Hepatocyte (in vitro differentiated cells): ENCODE results near the gene SPATA2. TPM values are rescaled to one million over a fixed set of nuclear protein-coding genes. Genes with fewer than 3 reads are reported as not detected.

ENCODE experiments used
- DNase-seq: peaks from one replicate; pipeline ENCODE4 v3.0.0-alpha.2; 2016; ENCODE audit warnings: low spot score
- H2AFZ ChIP-seq: fragments of 200-600 bp; sonication (generic); 2 replicates; pipeline ENCODE4 v1.6.0; 2016; ENCODE audit warnings: antibody characterized with exemption, mild to moderate bottlenecking
- H3K27ac ChIP-seq: fragments of 200-600 bp; sonication (generic); 2 replicates; pipeline ENCODE4 v1.5.1; 2016; ENCODE audit warnings: mild to moderate bottlenecking
- H3K27me3 ChIP-seq: fragments of 200-600 bp; sonication (generic); 2 replicates; pipeline ENCODE4 v1.6.1; 2016
- H3K36me3 ChIP-seq: fragments of 200-600 bp; sonication (generic); replicated peaks from 2 replicates; pipeline ENCODE4 v1.5.1; 2016; ENCODE audit warnings: low read depth; ENCODE audit not compliant: insufficient read depth
- H3K4me1 ChIP-seq: fragments of 200-600 bp; sonication (generic); 2 replicates; pipeline ENCODE4 v1.5.1; 2016; ENCODE audit warnings: mild to moderate bottlenecking, moderate library complexity; ENCODE audit not compliant: insufficient read depth
- H3K4me2 ChIP-seq: fragments of 200-600 bp; sonication (generic); 2 replicates; pipeline ENCODE4 v1.6.0; 2016
- H3K4me3 ChIP-seq: fragments of 200-600 bp; sonication (generic); 2 replicates; pipeline ENCODE4 v1.5.1; 2016; ENCODE audit warnings: mild to moderate bottlenecking
- H3K79me2 ChIP-seq: fragments of 200-600 bp; sonication (generic); 2 replicates; pipeline ENCODE4 v1.6.0; 2017; ENCODE audit warnings: mild to moderate bottlenecking
- H3K9me2 ChIP-seq: fragments of 200-600 bp; sonication (generic); replicated peaks from 2 replicates; pipeline ENCODE4 v1.6.0; 2017; ENCODE audit warnings: mild to moderate bottlenecking; ENCODE audit not compliant: insufficient read depth
- H3K9me3 ChIP-seq: fragments of 200-600 bp; sonication (generic); 2 replicates; pipeline ENCODE4 v1.5.1; 2016; ENCODE audit warnings: low read depth, mild to moderate bottlenecking
- H4K20me1 ChIP-seq: fragments of 200-600 bp; sonication (generic); 2 replicates; pipeline ENCODE4 v1.6.0; 2016; ENCODE audit warnings: mild to moderate bottlenecking; ENCODE audit not compliant: insufficient read depth, poor library complexity, severe bottlenecking
- CTCF ChIP-seq: fragments of 200-600 bp; sonication (generic); IDR thresholded peaks from 2 replicates; pipeline ENCODE4 v1.5.1; 2016; ENCODE audit warnings: antibody characterized with exemption, mild to moderate bottlenecking; ENCODE audit not compliant: poor library complexity
- EZH2 ChIP-seq: fragments of 200-600 bp; sonication (generic); IDR thresholded peaks from 2 replicates; pipeline ENCODE4 v1.6.1; 2016; ENCODE audit warnings: antibody characterized with exemption, mild to moderate bottlenecking, borderline replicate concordance
- EZH2phosphoT487 ChIP-seq: fragments of 200-600 bp; sonication (generic); IDR thresholded peaks from one replicate; pipeline ENCODE4 v1.6.1; 2018; ENCODE audit warnings: antibody characterized with exemption, mild to moderate bottlenecking, low read depth, moderate library complexity; ENCODE audit not compliant: unreplicated experiment, severe bottlenecking
- WGBS: methylation state at CpG from one replicate; pipeline ENCODE4 v1.1.6; 2016; ENCODE audit warnings: low lambda C conversion rate; ENCODE audit errors: missing lambda C conversion rate; 5-methylcytosine and 5-hydroxymethylcytosine counted together
- polyA plus RNA-seq: library from polyadenylated mRNA; unstranded; fragments of >200 nt; fragmentation: Nextera tagmentation; extraction: Ambion mirVana; gene quantifications from 2 replicates; pipeline ENCODE4 v1.2.1, GENCODE V29; 2016
- total RNA-seq: library from RNA; depleted of rRNA; stranded (reverse); fragments of >200 nt; gene quantifications from 2 replicates; pipeline ENCODE4 v1.2.3, GENCODE V29; 2014

SPATA2 gene
- total and polyA plus RNA-seq, 2 experiments from 2014 or later: 5.9 to 9.6 TPM

- Histone ChIP-seq H3K27me3 (no peaks in the 10 kb centered on the region), H3K36me3 (no peaks in the 10 kb centered on the region), H2AFZ (no peak overlapping the region), H3K4me2 (peak overlapping the region; percentile 82), H3K27ac (peak overlapping the region; percentile 92), H4K20me1 (peaks cover 60% of the 10 kb centered on the region), H3K4me1 (peaks cover 16% of the 10 kb centered on the region), H3K79me2 (peaks cover 71% of the 10 kb centered on the region), H3K4me3 (peak overlapping the region; percentile 85), H3K9me2 (no peaks in the 10 kb centered on the region), H3K9me3 (no peaks in the 10 kb centered on the region)
- peak; percentile 56 for DNase-seq
- TF ChIP-seq EZH2phosphoT487 (no peak), CTCF (no peak), EZH2 (no peak)
- 66% methylated on average over 12 of the region's 12 CpGs for WGBS
These were observed 23.1 kb upstream of the SPATA2 start for GRCh38 chr20:49938173-49939163.

- peak; percentile 27 for DNase-seq
- Histone ChIP-seq H2AFZ (peak overlapping the region; percentile 44), H3K4me3 (peak overlapping the region; percentile 85), H3K36me3 (no peaks in the 10 kb centered on the region), H4K20me1 (peaks cover 49% of the 10 kb centered on the region), H3K4me1 (peaks cover 16% of the 10 kb centered on the region), H3K9me2 (no peaks in the 10 kb centered on the region), H3K4me2 (peak overlapping the region; percentile 82), H3K27me3 (no peaks in the 10 kb centered on the region), H3K27ac (peak overlapping the region; percentile 92), H3K79me2 (peaks cover 59% of the 10 kb centered on the region), H3K9me3 (no peaks in the 10 kb centered on the region)
- 12% methylated on average over 12 of the region's 12 CpGs for WGBS
- no peak for TF ChIP-seq EZH2
- TF ChIP-seq CTCF: no peak
- no peak for TF ChIP-seq EZH2phosphoT487
These were observed 21.9 kb upstream of the SPATA2 start for GRCh38 chr20:49937027-49937929.

- H3K9me2 ChIP-seq: no peaks in the 10 kb centered on the region
- H4K20me1 ChIP-seq: peaks cover 41% of the 10 kb centered on the region
- H3K4me3 ChIP-seq: peak within 1 kb of the TSS; percentile 85
- DNase-seq: peak; percentile 97
- H3K4me2 ChIP-seq: peak within 1 kb of the TSS; percentile 82
- H3K27me3 ChIP-seq: no peaks in the 10 kb centered on the region
- 3% methylated on average over 61 of the region's 79 CpGs for WGBS
- peak within 1 kb of the TSS; percentile 92 for H3K27ac ChIP-seq
- H3K9me3 ChIP-seq: no peaks in the 10 kb centered on the region
- H3K36me3 ChIP-seq: no peaks in the 10 kb centered on the region
- TF ChIP-seq EZH2phosphoT487 (no peak), CTCF (no peak), EZH2 (no peak)
- peak within 1 kb of the TSS; percentile 80 for H2AFZ ChIP-seq
- H3K79me2 ChIP-seq: peaks cover 51% of the 10 kb centered on the region
- peaks cover 16% of the 10 kb centered on the region for H3K4me1 ChIP-seq
These were observed 21.1 kb upstream of the SPATA2 start, which contains the start of gene RNF114 for GRCh38 chr20:49936153-49937026. TSS of gene RNF114 (plus strand) at chr20:49936397. CDS start at chr20:49936413, 16 bp downstream.
